ENCODE measurements around the gene TECPR2. TPM values are rescaled to one million over a fixed set of nuclear protein-coding genes. Genes with fewer than 3 reads are reported as not detected.
A peak's percentile ranks its signal among the peaks of the same experiment; 100 is the strongest.

Gene TECPR2
- total RNA-seq, 1 donor from 2014 or later = 19.9 TPM

GRCh38 chr14:102481791-102482238 lies 119.1 kb downstream of the TECPR2 start:
- H3K4me1 ChIP-seq (ENCODE audit: insufficient read depth, low read length) = peaks cover 3% of the 10 kb centered on the region
- TF ChIP-seq CTCF (IDR thresholded peaks at IDR 0.05; ENCODE audit: insufficient read depth, low read depth, low read length) (no peak), EZH2 (IDR thresholded peaks at IDR 0.05; ENCODE audit: insufficient read depth, low read length) (no peak)
- H3K36me3 Mint-ChIP-seq (ENCODE audit: low read depth, unreplicated experiment) = peaks cover 32% of the 10 kb centered on the region
- peaks cover 7% of the 10 kb centered on the region for H3K9me3 Mint-ChIP-seq (ENCODE audit: unreplicated experiment)
- H3K4me2 ChIP-seq (ENCODE audit: low read length) = peak overlapping the region; percentile 4
- peaks cover 18% of the 10 kb centered on the region for H4K20me1 ChIP-seq (ENCODE audit: insufficient read depth, low read length)
- H3K4me1 Mint-ChIP-seq (ENCODE audit: low read depth, unreplicated experiment) = peaks cover 8% of the 10 kb centered on the region
- H3K27ac ChIP-seq (ENCODE audit: low read depth, low read length) = no peak overlapping the region
- FAIRE-seq (no peak), DNase-seq (ENCODE audit: low read depth) (peak; percentile 47)
- H3K27me3 ChIP-seq (ENCODE audit: insufficient read depth, low read length) = no peaks in the 10 kb centered on the region
- H3K27me3 Mint-ChIP-seq (ENCODE audit: low read depth, unreplicated experiment) = no peaks in the 10 kb centered on the region
- no peaks in the 10 kb centered on the region for H3K79me2 ChIP-seq (ENCODE audit: insufficient read depth, low read length)
- H2AFZ ChIP-seq (ENCODE audit: low read depth, low read length) = no peak overlapping the region
- H3K4me3 Mint-ChIP-seq (ENCODE audit: unreplicated experiment) = peak overlapping the region; percentile 60
- no peaks in the 10 kb centered on the region for H3K36me3 ChIP-seq (ENCODE audit: insufficient read depth, low read length)
- H3K9me3 ChIP-seq (ENCODE audit: insufficient read depth, low read depth, low read length) = no peaks in the 10 kb centered on the region
- H3K4me3 ChIP-seq (ENCODE audit: insufficient read depth, low read depth, low read length) = no peak overlapping the region
- no peak overlapping the region for H3K9ac ChIP-seq (ENCODE audit: low read length)
- no peak overlapping the region for H3K27ac Mint-ChIP-seq (ENCODE audit: unreplicated experiment)

- DNase-seq (ENCODE audit: low read depth) (no peak), FAIRE-seq (no peak)
- Histone ChIP-seq H3K27me3 (ENCODE audit: insufficient read depth, low read length) (no peaks in the 10 kb centered on the region), H4K20me1 (ENCODE audit: insufficient read depth, low read length) (peaks cover 20% of the 10 kb centered on the region), H3K79me2 (ENCODE audit: insufficient read depth, low read length) (no peaks in the 10 kb centered on the region), H3K27ac (ENCODE audit: low read depth, low read length) (no peak overlapping the region), H3K36me3 (ENCODE audit: insufficient read depth, low read length) (no peaks in the 10 kb centered on the region), H3K4me2 (ENCODE audit: low read length) (no peak overlapping the region), H3K9ac (ENCODE audit: low read length) (no peak overlapping the region), H3K9me3 (ENCODE audit: insufficient read depth, low read depth, low read length) (no peaks in the 10 kb centered on the region), H2AFZ (ENCODE audit: low read depth, low read length) (no peak overlapping the region), H3K4me1 (ENCODE audit: insufficient read depth, low read length) (peaks cover 3% of the 10 kb centered on the region), H3K4me3 (ENCODE audit: insufficient read depth, low read depth, low read length) (no peak overlapping the region)
- H3K9me3 Mint-ChIP-seq (ENCODE audit: unreplicated experiment) = peaks cover 7% of the 10 kb centered on the region
- no peak for TF ChIP-seq CTCF (IDR thresholded peaks at IDR 0.05; ENCODE audit: insufficient read depth, low read depth, low read length)
- no peak for TF ChIP-seq EZH2 (IDR thresholded peaks at IDR 0.05; ENCODE audit: insufficient read depth, low read length)
- H3K4me1 Mint-ChIP-seq (ENCODE audit: low read depth, unreplicated experiment) = peaks cover 8% of the 10 kb centered on the region
- H3K36me3 Mint-ChIP-seq (ENCODE audit: low read depth, unreplicated experiment) = peaks cover 28% of the 10 kb centered on the region
- H3K4me3 Mint-ChIP-seq (ENCODE audit: unreplicated experiment) = no peak overlapping the region
- no peak overlapping the region for H3K27ac Mint-ChIP-seq (ENCODE audit: unreplicated experiment)
- H3K27me3 Mint-ChIP-seq (ENCODE audit: low read depth, unreplicated experiment) = no peaks in the 10 kb centered on the region
Observed at GRCh38 chr14:102484316-102484715, 121.6 kb downstream of the TECPR2 start.

- no peak for FAIRE-seq
- peaks cover 22% of the 10 kb centered on the region for H3K36me3 Mint-ChIP-seq (ENCODE audit: low read depth, unreplicated experiment)
- no peaks in the 10 kb centered on the region for H3K9me3 ChIP-seq (ENCODE audit: insufficient read depth, low read depth, low read length)
- no peaks in the 10 kb centered on the region for H3K27me3 ChIP-seq (ENCODE audit: insufficient read depth, low read length)
- H2AFZ ChIP-seq (ENCODE audit: low read depth, low read length) = no peak overlapping the region
- H3K4me3 Mint-ChIP-seq (ENCODE audit: unreplicated experiment) = no peak overlapping the region
- no peak overlapping the region for H3K4me3 ChIP-seq (ENCODE audit: insufficient read depth, low read depth, low read length)
- no peaks in the 10 kb centered on the region for H3K36me3 ChIP-seq (ENCODE audit: insufficient read depth, low read length)
- H3K27ac Mint-ChIP-seq (ENCODE audit: unreplicated experiment) = no peak overlapping the region
- H3K27ac ChIP-seq (ENCODE audit: low read depth, low read length) = no peak overlapping the region
- H3K79me2 ChIP-seq (ENCODE audit: insufficient read depth, low read length) = no peaks in the 10 kb centered on the region
- H3K4me1 Mint-ChIP-seq (ENCODE audit: low read depth, unreplicated experiment) = peaks cover 8% of the 10 kb centered on the region
- peaks cover 7% of the 10 kb centered on the region for H3K9me3 Mint-ChIP-seq (ENCODE audit: unreplicated experiment)
- no peaks in the 10 kb centered on the region for H3K27me3 Mint-ChIP-seq (ENCODE audit: low read depth, unreplicated experiment)
- H3K9ac ChIP-seq (ENCODE audit: low read length) = no peak overlapping the region
- TF ChIP-seq EZH2 (IDR thresholded peaks at IDR 0.05; ENCODE audit: insufficient read depth, low read length) = no peak
- TF ChIP-seq CTCF (IDR thresholded peaks at IDR 0.05; ENCODE audit: insufficient read depth, low read depth, low read length) = no peak
- peaks cover 20% of the 10 kb centered on the region for H4K20me1 ChIP-seq (ENCODE audit: insufficient read depth, low read length)
- DNase-seq (ENCODE audit: low read depth) = no peak
- no peak overlapping the region for H3K4me2 ChIP-seq (ENCODE audit: low read length)
- H3K4me1 ChIP-seq (ENCODE audit: insufficient read depth, low read length) = peaks cover 3% of the 10 kb centered on the region
Observed at GRCh38 chr14:102485693-102486512, 123.2 kb downstream of the TECPR2 start.

Data from astrocyte (in vitro differentiated cells and primary cell).